HEK293 (cell line): ENCODE data around the gene CHMP1B.

Experiments
- CTCF ChIA-PET: fragments of 350-600 bp; formaldehyde crosslinking; extraction: SDS; loops from one replicate; lab custom pipeline; 2021; ENCODE audit warnings: antibody characterized with exemption; lab: Yijun Ruan, JAX
- POLR2A ChIA-PET: fragments of 300-600 bp; formaldehyde crosslinking; extraction: SDS; loops from one replicate; lab custom pipeline; 2020; ENCODE audit warnings: antibody characterized with exemption, inconsistent platforms; lab: Yijun Ruan, JAX
- H3K27ac ChIP-seq: fragments of 200-500 bp; sonication (Bioruptor generic); 2 replicates; pipeline ENCODE4 v1.5.1; 2014; ENCODE audit warnings: low read depth, low read length, control low read depth, inconsistent platforms; ENCODE audit errors: extremely low read depth
- H3K36me3 ChIP-seq, 2 experiments: fragments of 200-500 bp in 1 of 2; sonication (Bioruptor generic) in 1 of 2; 1 replicate in 1 of 2; 2 replicates in 1 of 2; pipeline ENCODE4 v1.5.1; 2014 to 2017; ENCODE audit warnings: inconsistent platforms in 2 of 2, low read length in 2 of 2; ENCODE audit not compliant: control insufficient read depth in 2 of 2, insufficient read depth in 1 of 2
- H3K4me1 ChIP-seq: fragments of 200-500 bp; sonication (Bioruptor generic); 2 replicates; pipeline ENCODE4 v1.5.1; 2014; ENCODE audit warnings: mild to moderate bottlenecking, low read length, inconsistent platforms; ENCODE audit not compliant: control insufficient read depth, insufficient read depth
- H3K4me3 ChIP-seq: 2 replicates; pipeline ENCODE4 v1.5.1; 2011; ENCODE audit warnings: low read depth, mild to moderate bottlenecking, control low read depth, low read length, moderate library complexity
- H3K9me3 ChIP-seq: fragments of 200-500 bp; sonication (Bioruptor generic); 2 replicates; pipeline ENCODE4 v1.5.1; 2014; ENCODE audit warnings: low read depth, low read length, inconsistent platforms; ENCODE audit not compliant: control insufficient read depth, insufficient read depth
- CTCF ChIP-seq: fragments of 450-650 bp; formaldehyde crosslinking; IDR thresholded peaks from 2 replicates; pipeline ENCODE4 v1.5.1; 2016; ENCODE audit warnings: missing biosample characterization, missing genetic modification characterization
- FEZF1 ChIP-seq: fragments of 450-650 bp; formaldehyde crosslinking; IDR thresholded peaks from 2 replicates; pipeline ENCODE4 v1.5.1; 2016; ENCODE audit warnings: missing biosample characterization, missing genetic modification characterization
- GLIS2 ChIP-seq: fragments of 450-650 bp; formaldehyde crosslinking; IDR thresholded peaks from 2 replicates; pipeline ENCODE4 v1.5.1; 2016; ENCODE audit warnings: missing biosample characterization, missing genetic modification characterization
- INSM2 ChIP-seq: fragments of 450-650 bp; formaldehyde crosslinking; IDR thresholded peaks from 2 replicates; pipeline ENCODE4 v1.5.1; 2016; ENCODE audit warnings: missing biosample characterization, missing genetic modification characterization
- KLF16 ChIP-seq: fragments of 450-650 bp; formaldehyde crosslinking; IDR thresholded peaks from 2 replicates; pipeline ENCODE4 v1.5.1; 2017; ENCODE audit warnings: missing biosample characterization, missing genetic modification characterization
- OSR2 ChIP-seq: fragments of 450-650 bp; formaldehyde crosslinking; IDR thresholded peaks from 2 replicates; pipeline ENCODE4 v1.5.1; 2016; ENCODE audit warnings: missing biosample characterization, missing genetic modification characterization
- ZBTB20 ChIP-seq: fragments of 450-650 bp; formaldehyde crosslinking; IDR thresholded peaks from 2 replicates; pipeline ENCODE4 v1.5.1; 2016; ENCODE audit warnings: missing biosample characterization, missing genetic modification characterization
- ZBTB49 ChIP-seq: fragments of 450-650 bp; formaldehyde crosslinking; IDR thresholded peaks from 2 replicates; pipeline ENCODE4 v1.5.1; 2016; ENCODE audit warnings: missing biosample characterization, missing genetic modification characterization, low read depth
- ZEB2 ChIP-seq: fragments of 450-650 bp; formaldehyde crosslinking; IDR thresholded peaks from 2 replicates; pipeline ENCODE4 v1.5.1; 2016; ENCODE audit warnings: missing biosample characterization, missing genetic modification characterization
- ZFP3 ChIP-seq: fragments of 450-650 bp; formaldehyde crosslinking; IDR thresholded peaks from 2 replicates; pipeline ENCODE4 v1.5.1; 2016; ENCODE audit warnings: low read depth, missing biosample characterization, missing genetic modification characterization
- ZFP37 ChIP-seq: fragments of 450-650 bp; formaldehyde crosslinking; IDR thresholded peaks from 2 replicates; pipeline ENCODE4 v1.5.1; 2016; ENCODE audit warnings: missing biosample characterization, missing genetic modification characterization
- ZFP41 ChIP-seq: fragments of 450-650 bp; formaldehyde crosslinking; IDR thresholded peaks from 2 replicates; pipeline ENCODE4 v1.5.1; 2016; ENCODE audit warnings: missing biosample characterization, missing genetic modification characterization, borderline replicate concordance
- ZNF112 ChIP-seq: fragments of 450-650 bp; formaldehyde crosslinking; IDR thresholded peaks from 2 replicates; pipeline ENCODE4 v1.5.0; 2017; ENCODE audit warnings: missing biosample characterization, missing genetic modification characterization
- ZNF157 ChIP-seq: fragments of 450-650 bp; formaldehyde crosslinking; IDR thresholded peaks from 2 replicates; pipeline ENCODE4 v1.5.1; 2016; ENCODE audit warnings: missing biosample characterization, missing genetic modification characterization
- ZNF174 ChIP-seq: fragments of 450-650 bp; formaldehyde crosslinking; IDR thresholded peaks from 2 replicates; pipeline ENCODE4 v1.5.0; 2017; ENCODE audit warnings: missing biosample characterization, mild to moderate bottlenecking, missing genetic modification characterization
- ZNF221 ChIP-seq: fragments of 450-650 bp; formaldehyde crosslinking; IDR thresholded peaks from 2 replicates; pipeline ENCODE4 v1.5.1; 2017; ENCODE audit warnings: missing biosample characterization, missing genetic modification characterization, borderline replicate concordance
- ZNF24 ChIP-seq: fragments of 450-650 bp; formaldehyde crosslinking; IDR thresholded peaks from 2 replicates; pipeline ENCODE4 v1.5.1; 2016; ENCODE audit warnings: missing biosample characterization, missing genetic modification characterization
- ZNF391 ChIP-seq: fragments of 450-650 bp; formaldehyde crosslinking; IDR thresholded peaks from 2 replicates; pipeline ENCODE4 v1.5.1; 2016; ENCODE audit warnings: low read depth, missing biosample characterization, missing genetic modification characterization, borderline replicate concordance
- ZNF416 ChIP-seq: fragments of 450-650 bp; formaldehyde crosslinking; IDR thresholded peaks from 2 replicates; pipeline ENCODE4 v1.5.1; 2016; ENCODE audit warnings: missing biosample characterization, missing genetic modification characterization
- ZNF654 ChIP-seq: fragments of 450-650 bp; formaldehyde crosslinking; IDR thresholded peaks from 2 replicates; pipeline ENCODE4 v1.5.1; 2016; ENCODE audit warnings: low read depth, missing biosample characterization, missing genetic modification characterization
- ZNF707 ChIP-seq: fragments of 450-650 bp; formaldehyde crosslinking; IDR thresholded peaks from 2 replicates; pipeline ENCODE4 v1.5.1; 2016; ENCODE audit warnings: missing biosample characterization, missing genetic modification characterization
- ZSCAN23 ChIP-seq: fragments of 450-650 bp; formaldehyde crosslinking; IDR thresholded peaks from 2 replicates; pipeline ENCODE4 v1.5.1; 2016; ENCODE audit warnings: missing biosample characterization, missing genetic modification characterization

Gene CHMP1B

DNA sequence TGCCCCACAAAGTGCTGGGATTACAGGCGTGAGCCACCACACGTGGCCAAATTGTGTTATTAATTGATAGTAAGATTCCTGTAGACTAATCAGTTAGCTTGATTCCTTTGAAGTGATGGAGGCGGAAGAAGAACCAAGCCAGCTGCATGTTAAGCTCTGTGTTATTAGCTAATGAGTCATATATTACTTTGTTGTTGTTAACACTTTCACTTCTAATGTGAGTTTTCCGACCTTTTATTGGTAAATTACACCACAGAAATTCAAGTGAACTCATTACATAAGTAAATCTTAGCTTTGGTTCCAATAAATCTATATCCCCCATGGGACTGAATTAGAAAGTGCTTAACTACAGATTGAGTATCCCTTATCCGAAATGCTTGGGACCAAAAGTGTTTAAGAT, 20.3 kb downstream of the CHMP1B start:
- Histone ChIP-seq H3K27ac (no peak overlapping the region), H3K36me3 (peaks cover 10 to 11% of the 10 kb centered on the region in 2 experiments; a peak in 2 of 3 replicates), H3K9me3 (no peaks in the 10 kb centered on the region), H3K4me3 (no peak overlapping the region), H3K4me1 (no peaks in the 10 kb centered on the region)
- CTCF ChIA-PET = interaction anchor here (0.8 to 5.4 kb wide), 7 partner anchors 29 to 216 kb away, joined by 3 to 27 read pairs (median 3); no protein-coding TSS in a partner anchor
- TF ChIP-seq ZBTB20 (tag by site-specific recombination) (no peak), ZNF416 (tag by site-specific recombination) (no peak), ZFP41 (no peak), ZFP3 (tag by site-specific recombination) (no peak), ZNF112 (tag by site-specific recombination) (no peak), ZNF157 (no peak), ZFP37 (no peak), OSR2 (tag by site-specific recombination) (no peak), FEZF1 (tag by site-specific recombination) (no peak), ZBTB49 (tag by site-specific recombination) (no peak)
- POLR2A ChIA-PET = no interaction called here

DNA sequence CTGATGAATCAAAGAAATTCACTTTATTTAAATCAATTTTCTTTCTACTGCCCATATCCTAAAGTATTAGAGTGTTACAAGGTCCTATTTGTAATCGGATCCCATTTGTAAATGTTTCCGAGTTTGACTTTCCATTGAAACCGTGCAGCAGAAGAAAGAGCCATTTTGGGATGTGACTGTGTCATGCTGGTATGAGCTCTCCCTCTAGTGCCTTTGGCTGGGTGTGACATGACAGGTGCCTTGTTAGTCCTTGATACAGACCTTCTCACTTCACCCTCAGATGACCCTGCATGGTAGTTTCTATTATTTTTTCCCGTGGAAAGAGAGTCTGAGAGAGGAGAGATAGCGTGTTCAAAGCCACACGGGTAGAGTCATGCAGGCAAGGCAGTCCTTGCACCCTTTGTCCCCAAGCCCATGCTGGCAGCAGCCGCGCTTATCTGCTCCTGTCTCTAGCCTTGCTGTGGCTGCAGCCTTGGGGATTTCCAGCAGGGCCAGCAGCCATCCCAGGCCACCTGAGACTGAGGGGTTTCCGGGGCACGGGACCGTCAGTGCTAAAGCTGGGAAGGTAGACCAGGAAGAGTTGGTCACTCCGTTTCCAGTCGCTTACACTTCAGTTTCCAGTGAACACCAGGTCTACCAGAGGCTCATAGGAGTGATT, 21.4 kb downstream of the CHMP1B start:
- TF ChIP-seq ZNF24 (tag by site-specific recombination) = no peak
- peak; percentile 49 for TF ChIP-seq ZNF654 (tag by site-specific recombination)
- peak; percentile 61 for TF ChIP-seq CTCF (tag by site-specific recombination)
- TF ChIP-seq ZFP37 = no peak
- Histone ChIP-seq H3K4me3 (no peak overlapping the region), H3K27ac (no peak overlapping the region), H3K36me3 (peaks cover 11 to 13% of the 10 kb centered on the region in 2 experiments; a peak in 2 of 3 replicates), H3K4me1 (no peaks in the 10 kb centered on the region), H3K9me3 (no peaks in the 10 kb centered on the region)
- CTCF ChIA-PET = interaction anchor here (0.6 to 5.4 kb wide), 5 partner anchors 15 to 1213 kb away, joined by 3 to 27 read pairs (median 3); no protein-coding TSS in a partner anchor
- POLR2A ChIA-PET = no interaction called here

GRCh38 chr18:11873670-11874340, 22.6 kb downstream of the CHMP1B start:
- POLR2A ChIA-PET = no interaction called here
- TF ChIP-seq ZNF391 (tag by site-specific recombination) = no peak
- TF ChIP-seq GLIS2 (tag by site-specific recombination) = no peak
- no peak for TF ChIP-seq ZNF707 (tag by site-specific recombination)
- no peak for TF ChIP-seq ZSCAN23
- TF ChIP-seq ZEB2 (tag by site-specific recombination) = no peak
- TF ChIP-seq INSM2 (tag by site-specific recombination) = no peak
- no peak for TF ChIP-seq ZNF221 (tag by site-specific recombination)
- no peak for TF ChIP-seq ZNF174 (tag by site-specific recombination)
- TF ChIP-seq KLF16 (tag by site-specific recombination) = no peak
- TF ChIP-seq, all 188 proteins: peak for 0
- H3K36me3 ChIP-seq = peaks cover 8 to 13% of the 10 kb centered on the region in 2 experiments; a peak in 2 of 3 replicates
- no peak overlapping the region for H3K4me3 ChIP-seq
- H3K4me1 ChIP-seq = no peaks in the 10 kb centered on the region
- H3K9me3 ChIP-seq = no peaks in the 10 kb centered on the region
- CTCF ChIA-PET = interaction anchor here (0.6 to 1.3 kb wide), 6 partner anchors 13 to 1838 kb away, joined by 3 to 7 read pairs (median 3); no protein-coding TSS in a partner anchor
- H3K27ac ChIP-seq = no peak overlapping the region
